GM15510 (cell line): ENCODE measurements around the gene FLII.

Experiments
- POLR2A ChIP-seq: IDR thresholded peaks from 3 replicates; pipeline ENCODE4 v1.6.1; 2011; ENCODE audit warnings: borderline replicate concordance; ENCODE audit not compliant: insufficient read length; ENCODE audit errors: extremely low read depth

FLII gene

DNA sequence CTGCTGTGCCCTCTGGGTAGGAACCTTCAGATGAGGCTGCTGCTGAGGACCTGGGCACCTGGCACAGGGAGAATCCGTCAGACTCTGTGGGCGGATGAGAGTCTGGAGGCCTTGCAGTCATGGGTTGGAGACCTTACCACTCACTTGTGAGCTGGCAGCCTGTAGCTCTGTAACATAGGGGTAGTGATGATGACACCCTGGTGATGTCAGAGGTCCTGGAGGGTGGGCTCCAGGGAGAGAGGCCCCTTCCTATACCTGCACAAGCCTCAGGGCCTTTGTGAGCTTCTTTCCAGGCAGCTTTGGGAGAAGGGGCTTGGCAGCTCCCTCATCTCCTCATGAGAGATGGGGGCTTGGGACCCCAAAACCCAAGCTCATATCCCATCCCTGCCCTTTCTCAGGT is 3.6 kb upstream of the FLII start:
- TF ChIP-seq POLR2A: no peak

DNA sequence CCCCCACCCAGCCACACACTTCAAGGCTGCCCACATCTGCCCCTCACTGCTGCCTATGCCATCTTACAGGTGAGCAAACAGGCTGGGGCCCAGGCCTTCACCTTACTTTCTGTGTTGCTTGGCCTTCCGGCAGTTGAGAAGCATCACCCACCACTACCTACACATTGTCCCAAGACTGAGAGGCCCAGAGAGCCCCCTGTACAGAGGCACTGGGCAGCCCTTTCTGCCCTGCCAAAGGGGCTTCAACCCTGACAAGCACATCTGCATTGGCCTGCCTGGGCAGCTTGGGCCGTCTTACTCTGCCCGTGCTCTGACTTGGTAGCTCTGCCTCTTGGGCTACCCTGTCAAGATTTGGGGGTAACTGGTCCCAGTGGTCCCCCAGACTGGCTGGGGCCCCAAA is 3.1 kb upstream of the FLII start:
- no peak for TF ChIP-seq POLR2A

DNA sequence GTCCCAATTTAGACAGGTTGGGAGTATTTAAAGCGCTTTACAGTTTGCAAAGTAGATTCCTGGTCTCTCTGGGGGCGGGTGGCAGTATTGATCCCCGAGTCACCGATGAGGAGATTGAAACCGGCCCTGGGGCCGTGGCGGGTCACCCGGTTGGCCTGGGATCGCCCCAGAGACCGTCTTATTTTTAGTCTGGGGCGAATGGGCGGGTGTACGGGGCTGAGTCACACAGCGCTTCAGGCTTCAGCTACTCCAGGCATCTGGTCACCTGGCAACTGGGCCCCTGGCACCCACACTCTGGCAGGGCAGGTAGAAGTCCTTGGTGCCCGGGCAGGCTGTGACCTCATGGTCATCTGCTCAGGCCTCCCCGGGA is 2.6 kb upstream of the FLII start:
- no peak for TF ChIP-seq POLR2A

DNA sequence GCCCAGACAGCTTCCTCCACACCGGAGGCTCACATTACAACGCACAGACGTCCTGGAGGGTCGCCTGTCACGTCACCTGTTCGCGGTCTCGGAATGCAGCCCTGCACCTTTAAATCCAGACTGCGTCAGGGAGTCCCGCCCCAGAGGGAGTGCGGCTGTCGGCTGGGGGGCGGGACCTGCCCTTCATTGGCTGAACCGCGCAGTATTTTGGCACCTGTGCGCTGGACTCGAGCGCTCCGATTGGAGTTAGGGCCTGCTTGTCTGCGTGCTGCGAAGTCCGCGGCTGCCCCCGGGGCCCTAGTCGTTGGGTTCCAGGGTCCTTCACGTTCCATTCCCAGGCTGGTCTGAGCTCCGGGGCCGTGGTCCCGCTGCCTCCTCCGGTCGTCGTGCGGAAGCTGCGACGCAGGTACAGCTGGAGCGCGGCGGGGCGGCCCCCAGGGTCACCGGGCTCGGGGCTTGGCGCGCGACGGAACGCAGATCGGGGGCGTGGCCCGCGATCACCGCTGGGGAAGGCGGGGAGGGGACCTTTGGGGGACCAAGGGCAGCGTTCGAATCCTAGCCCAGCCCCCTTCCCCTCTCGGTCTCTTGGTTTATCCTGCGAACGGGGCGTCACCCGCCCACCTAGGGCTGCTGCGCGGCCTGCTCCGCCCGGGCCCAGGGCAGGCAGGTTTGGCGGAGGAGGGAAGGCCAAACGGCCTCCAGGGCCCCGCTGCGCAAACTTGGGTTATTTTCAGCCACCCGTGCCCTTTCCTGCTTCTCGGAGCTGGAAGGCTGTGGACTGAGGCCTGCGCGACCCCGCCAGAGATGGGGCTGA is 2.0 kb upstream of the FLII start, which contains the start of gene MIEF2:
Gene MIEF2 (plus strand): TSS at position 331 of the 814 bp plus-strand sequence. CDS start 2,059 bp downstream, outside the sequence.
- peak; percentile 53 for TF ChIP-seq POLR2A

DNA sequence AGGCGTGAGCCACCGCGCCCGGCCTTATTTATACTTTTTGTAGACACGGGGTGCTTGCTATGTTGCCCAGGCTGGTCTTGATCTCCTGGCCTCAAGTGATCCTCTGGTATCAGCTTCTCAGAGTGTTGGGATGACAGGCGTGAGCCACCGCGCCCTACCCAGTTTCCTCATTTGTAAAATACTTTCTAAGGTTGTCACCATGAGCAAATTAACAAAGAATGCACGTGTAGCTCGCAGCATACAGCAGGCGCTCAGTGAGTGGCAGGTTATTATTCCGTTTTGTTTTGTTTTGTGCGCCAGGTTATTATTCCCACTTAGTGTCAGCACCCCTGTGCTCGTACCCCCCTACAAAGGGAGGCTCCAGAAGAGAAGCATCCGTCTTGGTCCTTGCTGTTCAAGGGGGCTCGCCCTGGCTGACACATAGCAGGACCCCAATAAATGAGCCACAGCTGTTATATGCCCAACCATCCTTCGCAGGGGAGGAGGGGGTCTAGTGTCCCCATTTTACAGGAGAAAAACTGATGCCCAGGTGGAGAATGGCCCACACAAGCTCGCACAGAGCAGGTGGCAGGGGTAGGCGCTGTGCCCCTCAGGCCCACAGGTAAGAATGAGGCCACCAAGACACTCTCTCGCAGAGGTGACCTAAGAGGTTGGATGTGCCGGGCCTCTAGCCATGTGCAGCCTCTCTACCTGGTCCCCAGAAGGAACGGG is 1.2 kb upstream of the FLII start:
- TF ChIP-seq POLR2A: no peak

DNA sequence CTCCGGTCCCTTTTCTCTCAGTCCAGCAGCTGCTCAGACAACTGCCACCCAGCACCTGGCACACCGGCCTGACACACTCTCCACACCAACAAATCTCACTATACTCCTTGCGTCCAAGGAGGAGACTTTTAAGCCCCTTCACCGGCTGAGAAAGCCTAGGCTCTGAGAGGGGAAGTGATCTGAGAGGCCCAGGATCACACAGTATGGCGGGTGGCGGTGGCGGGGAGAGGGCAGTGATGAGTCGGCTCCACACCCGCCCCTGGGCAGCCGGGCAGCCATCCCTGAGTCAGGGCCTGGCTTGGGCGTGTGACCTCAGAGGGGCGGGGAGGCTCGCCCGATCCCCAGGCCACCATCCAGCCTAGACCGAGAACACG is 569 bp downstream of the FLII start:
- TF ChIP-seq POLR2A: peak; percentile 45

DNA sequence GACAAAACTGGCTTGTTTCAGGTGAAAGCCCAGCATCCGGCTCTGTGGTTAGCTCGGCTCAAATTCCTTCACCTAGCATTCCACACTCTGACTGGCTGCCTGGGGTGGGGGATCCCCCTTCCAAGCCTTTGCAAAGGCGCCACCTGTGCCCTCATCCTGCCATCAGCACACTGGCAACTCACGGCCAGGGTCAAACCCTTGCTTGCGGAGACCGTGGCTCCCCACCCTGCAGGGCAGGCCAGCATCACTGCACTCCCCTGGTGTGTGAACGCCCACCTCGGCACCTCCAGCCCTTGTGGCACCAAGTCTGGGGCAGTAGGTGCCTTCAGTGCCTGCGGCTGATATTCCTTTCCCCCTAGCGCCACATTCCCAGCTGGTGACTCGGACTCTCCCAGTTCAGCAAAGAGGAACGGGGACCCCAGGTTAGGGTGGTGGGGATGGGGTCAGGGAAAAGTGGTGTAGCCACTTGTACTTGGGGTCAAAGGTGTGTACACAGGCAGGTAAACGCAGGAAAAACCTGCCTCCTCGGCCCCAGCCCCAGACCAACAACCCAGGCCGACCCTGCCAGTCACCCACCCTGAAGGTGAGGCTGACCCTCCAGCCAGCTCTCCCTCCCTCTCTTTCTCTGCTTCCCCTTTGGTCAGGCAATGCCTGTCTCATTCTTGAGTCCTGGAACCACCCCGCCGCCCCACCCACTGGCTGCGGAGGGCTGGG is 1.1 kb downstream of the FLII start:
- no peak for TF ChIP-seq POLR2A

DNA sequence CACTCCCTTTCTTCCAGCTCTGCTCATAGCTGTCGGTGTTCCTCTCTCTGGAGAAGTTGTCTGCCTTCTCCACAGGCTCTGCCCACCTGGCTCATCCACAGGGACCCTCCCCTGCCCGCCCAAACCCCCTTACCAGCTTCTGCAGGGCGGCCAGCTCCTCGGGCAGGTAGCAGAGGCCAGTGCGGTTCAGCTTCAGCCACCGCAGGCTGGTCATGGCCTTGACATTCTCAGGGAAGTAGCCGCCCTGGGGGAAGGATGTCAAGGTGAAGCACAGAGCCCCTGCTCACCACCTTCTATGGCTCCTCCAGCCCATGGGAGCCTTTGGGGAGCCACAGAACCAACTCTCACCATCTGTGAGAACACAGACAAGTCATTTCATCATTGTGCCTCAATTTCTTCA is 1.8 kb downstream of the FLII start:
- TF ChIP-seq POLR2A: no peak

DNA sequence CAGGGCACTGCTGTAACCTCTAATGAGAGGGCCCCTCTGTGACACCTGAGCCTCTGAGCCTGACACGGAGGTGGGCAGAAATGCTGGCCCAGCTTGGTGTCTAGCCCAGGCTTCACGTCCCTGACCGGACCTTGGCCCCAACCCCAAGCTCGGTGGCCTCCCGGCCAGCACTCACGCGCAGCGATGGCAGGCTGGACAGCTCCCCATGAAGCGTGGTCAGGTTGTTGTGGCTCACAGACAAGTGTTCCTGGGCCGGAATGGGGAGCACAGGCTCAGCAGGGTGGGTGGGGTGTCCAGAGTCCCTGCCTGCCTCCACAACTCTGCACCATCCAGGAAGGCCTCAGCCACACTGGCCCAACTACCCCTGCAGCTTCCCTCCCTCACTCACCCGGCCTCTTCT is 2.2 kb downstream of the FLII start:
- no peak for TF ChIP-seq POLR2A

DNA sequence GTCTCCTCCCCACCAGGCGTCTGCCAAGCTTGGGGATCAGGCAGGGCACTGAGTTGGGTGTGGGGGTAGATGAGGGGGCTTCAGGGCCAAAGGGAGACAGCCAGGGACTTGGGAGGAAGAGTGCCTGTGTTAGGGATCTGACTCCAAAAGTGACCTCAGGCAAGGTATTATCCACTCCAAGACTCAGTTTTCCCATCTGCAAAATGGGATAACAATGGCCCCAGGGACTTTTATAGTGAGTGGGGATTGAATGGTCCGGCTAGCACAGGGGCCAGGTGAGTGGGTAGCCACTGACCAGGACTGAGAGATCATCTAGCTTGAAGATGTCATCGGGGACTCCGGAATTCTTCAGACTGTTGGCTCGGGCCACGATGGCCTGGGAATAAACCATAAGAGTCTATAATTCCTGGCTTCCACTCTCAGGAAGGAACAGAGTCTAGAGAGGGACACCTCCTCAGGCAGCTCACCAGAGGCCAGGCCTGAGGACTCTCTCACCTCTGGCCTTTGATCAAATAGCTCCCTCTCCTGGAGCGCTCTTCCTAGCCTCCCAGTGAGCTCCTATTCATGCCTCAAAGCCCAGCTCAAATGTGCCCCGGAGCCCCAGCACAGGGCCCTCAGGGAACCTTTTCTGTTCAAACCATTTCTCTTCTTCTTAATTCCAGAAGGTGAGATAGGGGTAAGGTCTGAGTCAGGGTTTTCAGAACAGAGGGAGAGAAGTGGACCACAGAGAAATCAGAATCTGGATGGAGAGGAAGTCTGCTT is 3.5 kb downstream of the FLII start:
- TF ChIP-seq POLR2A: no peak

DNA sequence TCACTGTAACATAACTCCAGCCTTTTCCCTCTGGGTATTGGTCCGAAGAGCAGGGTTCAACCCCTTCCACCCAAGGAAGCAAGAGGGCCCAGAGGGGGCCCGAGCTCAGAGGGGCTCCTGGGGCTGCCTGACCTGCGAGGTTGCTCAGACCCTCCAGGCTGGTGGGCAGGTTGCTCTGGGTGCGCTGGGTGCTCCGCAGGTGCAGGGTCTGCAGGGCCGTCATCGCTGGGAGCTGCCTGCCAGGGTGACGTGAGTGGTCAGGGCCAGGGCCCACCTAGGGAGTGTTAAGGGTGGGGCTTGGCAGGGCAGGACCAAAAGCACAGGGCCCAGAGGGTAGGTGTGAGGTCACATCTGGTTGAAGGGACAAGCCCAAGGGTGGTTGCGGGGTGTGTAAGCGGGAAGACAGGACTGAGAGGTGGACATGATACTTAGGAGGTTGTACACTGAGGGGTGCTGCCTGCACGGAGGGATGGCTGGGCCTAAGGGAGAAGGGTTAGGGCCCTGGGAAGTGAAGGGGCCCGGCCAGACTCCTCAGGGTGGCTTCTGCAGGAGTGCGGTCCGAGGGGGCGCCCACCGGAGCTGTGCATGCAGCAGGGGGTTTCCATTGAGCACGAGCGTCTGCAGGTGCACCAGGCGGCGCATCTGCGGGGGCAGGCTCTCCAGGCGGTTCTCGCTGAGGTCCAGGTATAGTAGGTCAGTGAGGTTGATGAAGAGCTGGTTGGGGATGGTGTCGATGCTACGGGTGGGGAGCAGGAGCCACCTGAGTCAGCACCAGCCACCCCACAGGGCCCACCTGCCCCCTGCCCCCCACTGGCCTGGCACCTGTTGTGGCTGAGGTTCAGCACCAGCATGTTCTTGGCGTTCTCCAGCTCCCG is 4.4 kb downstream of the FLII start:
- no peak for TF ChIP-seq POLR2A

DNA sequence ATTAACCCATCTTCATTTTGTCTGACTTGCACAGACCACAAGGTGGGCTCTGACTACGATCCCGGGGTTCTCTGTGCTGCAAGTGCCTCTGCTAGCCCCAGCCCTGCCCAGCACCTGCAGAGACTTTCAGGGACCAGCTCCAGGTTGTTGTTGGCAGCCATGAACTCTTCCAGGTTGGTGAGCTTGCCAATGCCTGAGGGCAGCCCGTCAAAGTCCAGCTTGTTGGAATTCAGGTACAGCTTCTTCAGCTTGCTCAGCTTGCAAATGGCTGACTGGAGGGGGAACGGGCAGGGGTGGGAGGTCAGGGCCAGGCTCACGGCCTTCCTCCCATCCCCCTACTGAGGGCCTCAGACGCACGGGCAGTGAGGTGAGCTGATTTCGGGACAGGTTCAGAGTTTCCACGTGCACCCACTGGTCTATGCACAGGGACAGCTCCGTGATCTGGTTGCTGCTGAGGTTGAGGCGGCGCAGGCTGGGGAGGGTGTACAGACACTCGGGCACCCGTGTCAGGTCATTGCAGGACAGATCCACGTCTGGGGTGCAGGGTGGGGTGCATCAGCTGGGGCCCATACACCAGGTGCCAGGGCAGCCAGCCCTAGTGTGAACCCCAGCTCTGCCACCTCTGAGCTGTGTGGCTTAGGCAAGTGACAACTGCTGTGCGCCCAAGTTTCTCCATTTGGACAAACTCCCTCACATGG is 5.2 kb downstream of the FLII start:
- no peak for TF ChIP-seq POLR2A

DNA sequence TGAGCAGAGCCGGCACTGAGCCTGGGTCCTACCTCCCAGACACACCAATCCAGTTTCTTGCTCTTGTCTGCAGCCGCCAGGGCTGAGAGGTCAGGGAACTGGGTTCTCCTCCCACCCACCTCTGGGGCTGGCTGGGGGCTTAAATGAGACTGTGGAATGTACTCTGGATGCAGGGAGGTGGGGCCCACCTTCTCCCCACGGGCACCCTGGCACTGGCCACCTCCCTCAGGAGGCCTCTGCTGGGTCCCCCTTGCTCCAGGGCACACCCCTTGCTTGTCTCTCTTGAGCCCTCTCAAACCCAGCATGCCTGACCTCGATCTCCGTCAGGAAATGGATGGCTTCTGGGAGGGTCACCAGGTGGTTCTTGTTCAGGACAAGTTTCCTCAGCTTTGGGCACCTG is 6.4 kb downstream of the FLII start:
- TF ChIP-seq POLR2A: no peak

DNA sequence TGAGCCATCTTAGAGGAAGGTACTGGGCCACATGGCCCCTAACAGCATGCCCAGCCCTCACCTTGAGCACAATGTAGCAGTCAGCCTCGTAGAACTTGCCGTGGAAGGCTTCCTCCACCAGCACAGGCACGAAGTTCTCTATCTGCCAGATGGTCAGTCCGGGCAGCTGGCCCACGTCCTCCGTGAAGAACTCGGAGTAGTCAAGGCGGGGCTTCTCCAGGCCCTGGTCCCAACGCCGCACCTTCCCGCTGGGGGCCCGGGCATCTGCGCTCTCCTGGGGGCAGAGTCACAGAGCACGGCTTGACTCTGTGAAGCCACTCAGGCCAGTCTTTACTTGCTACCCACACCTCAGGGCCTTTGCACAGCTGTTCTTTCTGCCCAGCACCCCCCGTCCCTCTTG is 7.3 kb downstream of the FLII start:
- TF ChIP-seq POLR2A: no peak

DNA sequence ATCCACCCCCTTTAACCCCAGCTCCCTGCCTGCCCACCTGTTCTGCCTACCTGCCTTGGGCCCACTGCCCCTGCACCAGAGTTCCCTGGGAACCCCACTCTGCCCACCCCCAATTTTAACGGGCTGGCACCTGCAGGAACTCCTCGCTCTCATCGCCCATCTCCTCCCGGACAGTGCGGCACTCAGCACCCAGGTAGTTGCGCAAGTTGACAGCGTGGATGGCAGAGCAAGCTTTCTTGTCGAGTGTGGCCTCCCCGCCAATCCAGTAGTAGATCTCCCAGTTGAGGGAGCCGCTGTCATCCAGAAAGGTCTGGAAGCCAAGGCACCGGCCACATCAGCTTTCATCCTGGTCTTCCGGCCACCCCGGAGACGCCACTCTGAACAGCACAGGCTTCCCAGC is 7.8 kb downstream of the FLII start:
- no peak for TF ChIP-seq POLR2A
